Stomach (tissue), 9 donors: ENCODE measurements around the gene NTM. TPM values are rescaled to one million over a fixed set of nuclear protein-coding genes. Genes with fewer than 3 reads are reported as not detected.

Experiments
- DNase-seq, 2 donors: peaks; one replicate each; pipeline versions ENCODE4 v3.0.0 to v3.0.0-alpha.2; 2013 to 2019
- H3K27ac ChIP-seq, 5 donors: fragments of 200-600 bp in 4 of 5; sonication (generic) in 4 of 5; one replicate each; pipeline ENCODE4 v1.5.1; 2013 to 2019; ENCODE audit warnings: mild to moderate bottlenecking in 1 of 5, moderate library complexity in 1 of 5
- H3K27me3 ChIP-seq, 3 donors: fragments of 200-600 bp; sonication (generic); one replicate each; pipeline ENCODE4 v1.5.1; 2017 to 2019; ENCODE audit warnings: mixed run types in 1 of 3
- H3K36me3 ChIP-seq, 4 donors: fragments of 200-600 bp; sonication (generic); 1 replicate in 3 of 4; 2 replicates in 1 of 4; pipeline ENCODE4 v1.5.1; 2016 to 2019
- H3K4me1 ChIP-seq, 4 donors: fragments of 200-600 bp; sonication (generic); one replicate each; pipeline ENCODE4 v1.5.1; 2016 to 2019
- H3K4me3 ChIP-seq, 4 donors: fragments of 200-600 bp; sonication (generic) in 3 of 4; one replicate each; pipeline ENCODE4 v1.5.1; 2016 to 2019; ENCODE audit warnings: mild to moderate bottlenecking in 1 of 4
- H3K9me3 ChIP-seq, 4 donors: fragments of 200-600 bp; sonication (generic); one replicate each; pipeline ENCODE4 v1.5.1; 2016 to 2019
- CTCF ChIP-seq, 7 experiments: fragments of 450-650 bp in 4 of 7; fragments of 200-600 bp in 3 of 7; sonication (generic) in 3 of 7; IDR thresholded peaks; one replicate each; pipeline ENCODE4 v1.5.1; 2016 to 2019; ENCODE audit warnings: antibody characterized with exemption in 7 of 7, control low read depth in 2 of 7, mild to moderate bottlenecking in 1 of 7
- EP300 ChIP-seq: sonication (generic); formaldehyde crosslinking; IDR thresholded peaks from one replicate; pipeline ENCODE4 v1.6.1; 2017; ENCODE audit warnings: antibody characterized with exemption
- POLR2A ChIP-seq, 4 donors: fragments of 450-650 bp; IDR thresholded peaks; one replicate each; pipeline ENCODE4 v1.6.1; 2016; ENCODE audit warnings: antibody characterized with exemption in 4 of 4, control low read depth in 2 of 4, mild to moderate bottlenecking in 1 of 4, moderate library complexity in 1 of 4
- POLR2AphosphoS5 ChIP-seq, 3 donors: sonication (generic); formaldehyde crosslinking; IDR thresholded peaks; one replicate each; pipeline ENCODE4 v1.6.1; 2016; ENCODE audit warnings: antibody characterized with exemption in 3 of 3
- WGBS, 5 donors: extraction: QIAGEN DNeasy Blood & Tissue Kit in 3 of 5; methylation state at CpG; one replicate each; pipeline versions ENCODE4 v1.1.5 to v1.1.7; 2013 to 2018; 5-methylcytosine and 5-hydroxymethylcytosine counted together
- intact Hi-C: fragments of 100-400 bp; cut with DNase I; formaldehyde crosslinking; loops from one replicate; pipeline ENCODE4 v1.15.1; 2023; ENCODE audit warnings: low total_unique reads
- polyA plus RNA-seq, 3 donors: library from polyadenylated mRNA; stranded (reverse); fragments of 200-250 nt; gene quantifications; one replicate each; pipeline ENCODE4 v1.2.3, GENCODE V29; 2013
- total RNA-seq, 5 donors: library from RNA; depleted of rRNA; stranded (reverse); fragments of >200 nt; gene quantifications; one replicate each; pipeline versions ENCODE4 v1.1.0 to v1.2.3, GENCODE V29; 2014 to 2016
- donor health status: healthy with polysubstance abuse.
- donor health status: Bipolar disorder and iron deficiency.
- donor health status: healthy.

Gene NTM
- total and polyA plus RNA-seq, 8 donors, result 0.50 to 8.4 (median 1.3) TPM; not detected in 3

GRCh38 chr11:131833366-131833765, 463.0 kb downstream of the NTM start:
- no peaks in the 10 kb centered on the region for H3K9me3 ChIP-seq
- H3K4me3 ChIP-seq, result no peak overlapping the region
- 52 to 73% (median 64%) methylated on average over 2 of the region's 2 CpGs for WGBS, 5 donors
- TF ChIP-seq CTCF (IDR thresholded peaks at IDR 0.05) (no peak), EP300 (no peak), POLR2A (IDR thresholded peaks at IDR 0.05) (no peak), POLR2AphosphoS5 (IDR thresholded peaks at IDR 0.05) (no peak)
- no peak overlapping the region for H3K27ac ChIP-seq
- H3K36me3 ChIP-seq, result no peaks in the 10 kb centered on the region
- DNase-seq, result no peak
- peaks cover 0 to 5% (median 0%) of the 10 kb centered on the region in 3 donors for H3K27me3 ChIP-seq
- intact Hi-C loops, result no loop called here
- H3K4me1 ChIP-seq, result no peaks in the 10 kb centered on the region

- Histone ChIP-seq H3K4me3 (no peak overlapping the region), H3K27me3 (peaks cover 0 to 6% (median 0%) of the 10 kb centered on the region in 3 donors), H3K36me3 (no peaks in the 10 kb centered on the region), H3K9me3 (no peaks in the 10 kb centered on the region), H3K4me1 (no peaks in the 10 kb centered on the region), H3K27ac (no peak overlapping the region)
- intact Hi-C loops, result no loop called here
- TF ChIP-seq EP300 (no peak), CTCF (IDR thresholded peaks at IDR 0.05) (no peak), POLR2A (IDR thresholded peaks at IDR 0.05) (no peak), POLR2AphosphoS5 (IDR thresholded peaks at IDR 0.05) (no peak)
- DNase-seq, result no peak
- 86 to 92% (median 88%) methylated on average over 14 of the region's 14 CpGs for WGBS, 5 donors
Measured at GRCh38 chr11:131837562-131837961, 467.1 kb downstream of the NTM start.

GRCh38 chr11:131838016-131838415, 467.6 kb downstream of the NTM start:
- Histone ChIP-seq H3K36me3 (no peaks in the 10 kb centered on the region), H3K9me3 (no peaks in the 10 kb centered on the region), H3K27me3 (peaks cover 0 to 9% (median 0%) of the 10 kb centered on the region in 3 donors), H3K4me3 (no peak overlapping the region), H3K4me1 (no peaks in the 10 kb centered on the region), H3K27ac (no peak overlapping the region)
- no peak for DNase-seq
- WGBS, 5 donors, result 81 to 89% (median 87%) methylated on average over 12 of the region's 12 CpGs
- intact Hi-C loops, result no loop called here
- TF ChIP-seq POLR2AphosphoS5 (IDR thresholded peaks at IDR 0.05) (no peak), POLR2A (IDR thresholded peaks at IDR 0.05) (no peak), CTCF (IDR thresholded peaks at IDR 0.05) (no peak), EP300 (no peak)

GRCh38 chr11:131839326-131839725, 468.9 kb downstream of the NTM start:
- H3K4me1 ChIP-seq, result no peaks in the 10 kb centered on the region
- intact Hi-C loops, result no loop called here
- no peak for DNase-seq
- WGBS, 5 donors, result 50 to 62% (median 59%) methylated on average over 2 of the region's 2 CpGs
- no peak overlapping the region for H3K4me3 ChIP-seq
- no peak for TF ChIP-seq POLR2A (IDR thresholded peaks at IDR 0.05)
- TF ChIP-seq CTCF (IDR thresholded peaks at IDR 0.05), result no peak
- no peak for TF ChIP-seq EP300
- no peak for TF ChIP-seq POLR2AphosphoS5 (IDR thresholded peaks at IDR 0.05)
- no peak overlapping the region for H3K27ac ChIP-seq
- H3K27me3 ChIP-seq, result peaks cover 0 to 9% (median 0%) of the 10 kb centered on the region in 3 donors
- no peaks in the 10 kb centered on the region for H3K9me3 ChIP-seq
- H3K36me3 ChIP-seq, result no peaks in the 10 kb centered on the region
